Esophagus squamous epithelium (tissue), 4 donors: ENCODE results near the gene CDS2.

Experiments
- CTCF ChIP-seq, 6 experiments: fragments of 450-650 bp in 4 of 6; fragments of 200-600 bp in 2 of 6; sonication (generic) in 2 of 6; IDR thresholded peaks; one replicate each; pipeline ENCODE4 v1.5.1; 2016 to 2019; ENCODE audit warnings: antibody characterized with exemption in 6 of 6, mild to moderate bottlenecking in 4 of 6, moderate library complexity in 4 of 6
- POLR2A ChIP-seq, 4 donors: fragments of 450-650 bp; IDR thresholded peaks; one replicate each; pipeline ENCODE4 v1.6.1; 2017; ENCODE audit warnings: antibody characterized with exemption in 4 of 4, mild to moderate bottlenecking in 4 of 4, moderate library complexity in 3 of 4

- no peak for TF ChIP-seq CTCF (IDR thresholded peaks at IDR 0.05)
- no peak for TF ChIP-seq POLR2A (IDR thresholded peaks at IDR 0.05)
Observed at GRCh38 chr20:5127859-5128424, 1.1 kb downstream of the CDS2 start.
